Measurements from ENCODE around the gene UQCC2. TPM values are rescaled to one million over a fixed set of nuclear protein-coding genes. Genes with fewer than 3 reads are reported as not detected.

The UQCC2 gene
- total RNA-seq, 3 donors from 2014 or later, result 41.8 to 48.6 (median 45.7) TPM

DNA sequence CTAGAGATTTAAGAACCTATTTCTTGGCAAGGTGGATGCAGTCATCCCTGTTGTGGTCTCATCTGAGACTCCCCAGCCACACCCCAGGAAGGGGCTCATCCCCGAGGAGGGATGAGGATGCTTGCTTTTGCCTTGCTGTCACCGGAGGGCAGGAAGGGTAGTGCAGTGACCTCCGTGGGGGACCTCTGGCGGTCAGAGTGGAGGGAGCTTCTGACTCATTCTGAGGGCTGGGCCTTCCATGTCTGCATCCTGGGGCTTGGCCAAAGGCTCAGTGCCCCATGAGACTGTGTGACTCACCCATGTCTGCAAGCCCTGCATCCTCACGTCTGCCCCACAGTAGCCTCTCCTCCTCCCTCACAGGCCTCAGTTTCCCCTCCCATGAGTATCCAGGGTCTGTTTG is 38.7 kb downstream of the UQCC2 start:
- DNase-seq (peak; percentile 51 to 73 (median 54)), ATAC-seq (peak; percentile 50)
- peaks cover 5% of the 10 kb centered on the region for H3K4me1 ChIP-seq (ENCODE audit: low read depth)
- H3K36me3 ChIP-seq (ENCODE audit: low read depth), result peaks cover 13% of the 10 kb centered on the region
- no peak overlapping the region for H3K4me3 ChIP-seq
- TF ChIP-seq, protein P1, sequence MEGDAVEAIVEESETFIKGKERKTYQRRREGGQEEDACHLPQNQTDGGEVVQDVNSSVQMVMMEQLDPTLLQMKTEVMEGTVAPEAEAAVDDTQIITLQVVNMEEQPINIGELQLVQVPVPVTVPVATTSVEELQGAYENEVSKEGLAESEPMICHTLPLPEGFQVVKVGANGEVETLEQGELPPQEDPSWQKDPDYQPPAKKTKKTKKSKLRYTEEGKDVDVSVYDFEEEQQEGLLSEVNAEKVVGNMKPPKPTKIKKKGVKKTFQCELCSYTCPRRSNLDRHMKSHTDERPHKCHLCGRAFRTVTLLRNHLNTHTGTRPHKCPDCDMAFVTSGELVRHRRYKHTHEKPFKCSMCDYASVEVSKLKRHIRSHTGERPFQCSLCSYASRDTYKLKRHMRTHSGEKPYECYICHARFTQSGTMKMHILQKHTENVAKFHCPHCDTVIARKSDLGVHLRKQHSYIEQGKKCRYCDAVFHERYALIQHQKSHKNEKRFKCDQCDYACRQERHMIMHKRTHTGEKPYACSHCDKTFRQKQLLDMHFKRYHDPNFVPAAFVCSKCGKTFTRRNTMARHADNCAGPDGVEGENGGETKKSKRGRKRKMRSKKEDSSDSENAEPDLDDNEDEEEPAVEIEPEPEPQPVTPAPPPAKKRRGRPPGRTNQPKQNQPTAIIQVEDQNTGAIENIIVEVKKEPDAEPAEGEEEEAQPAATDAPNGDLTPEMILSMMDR (IDR thresholded peaks at IDR 0.05), result no peak
- intact Hi-C loops (cut with DNase I, micrococcal nuclease), result no loop called here
- no peaks in the 10 kb centered on the region for H3K9me3 ChIP-seq

DNA sequence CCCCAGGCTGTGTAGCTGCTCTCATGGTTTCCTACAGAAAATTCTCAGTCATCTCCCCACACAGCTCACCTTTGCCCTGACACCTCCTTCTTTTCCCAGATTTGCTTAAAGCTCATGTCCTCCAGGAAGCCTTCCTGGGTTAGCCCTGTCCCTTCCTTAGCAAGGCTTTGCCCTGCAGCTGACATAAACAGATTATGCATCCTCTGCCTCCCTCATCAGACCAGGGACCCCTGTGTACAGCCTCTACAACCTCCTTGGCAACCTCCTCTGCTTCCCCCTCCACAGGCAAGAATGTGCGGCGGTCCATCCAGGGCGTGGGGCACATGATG is 39.8 kb downstream of the UQCC2 start:
- H3K36me3 ChIP-seq (ENCODE audit: low read depth), result peaks cover 13% of the 10 kb centered on the region
- H3K9me3 ChIP-seq, result no peaks in the 10 kb centered on the region
- intact Hi-C loops (cut with DNase I, micrococcal nuclease), result no loop called here
- H3K4me3 ChIP-seq, result no peak overlapping the region
- DNase-seq (no peak), ATAC-seq (no peak)
- peaks cover 5% of the 10 kb centered on the region for H3K4me1 ChIP-seq (ENCODE audit: low read depth)
- TF ChIP-seq, protein P1 (IDR thresholded peaks at IDR 0.05), result no peak

DNA sequence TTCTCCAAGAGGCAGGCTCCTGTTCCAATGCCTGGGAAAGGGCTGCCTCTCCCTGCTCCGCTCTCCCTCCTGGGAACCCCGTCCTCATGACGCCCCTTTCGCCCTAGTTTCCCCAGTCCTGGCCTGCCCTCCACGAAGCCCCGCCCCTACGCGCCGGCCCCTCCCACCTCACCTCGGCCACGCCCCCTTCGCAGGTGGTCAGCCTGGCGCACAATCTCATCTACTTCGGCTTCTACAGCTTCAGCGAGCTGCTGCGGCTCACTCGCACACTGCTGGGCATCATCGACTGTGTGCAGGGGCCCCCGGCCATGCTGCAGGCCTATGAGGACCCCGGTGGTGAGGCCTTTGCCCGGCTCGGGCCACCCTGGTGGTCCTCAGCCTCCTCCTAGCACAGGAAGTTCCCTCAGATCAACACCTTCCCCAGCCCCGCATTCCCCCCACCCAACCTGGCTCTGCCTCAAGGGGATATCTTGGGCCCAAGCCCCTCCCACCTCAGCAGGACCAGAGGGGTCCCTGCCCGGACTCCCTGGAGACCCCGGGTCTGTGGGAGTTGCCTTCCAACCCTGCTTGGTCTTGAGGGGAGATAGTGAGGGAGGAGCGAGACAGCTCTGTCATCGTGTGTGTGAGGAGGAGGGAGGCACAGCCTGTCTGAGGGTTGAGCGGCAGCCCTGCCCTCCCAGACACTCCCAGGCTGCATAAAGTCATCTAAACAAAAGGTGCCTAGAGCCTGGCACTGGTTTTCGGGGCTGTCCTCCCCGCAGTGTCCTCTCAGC is 40.3 kb downstream of the UQCC2 start:
- intact Hi-C loops (cut with DNase I, micrococcal nuclease), result no loop called here
- Histone ChIP-seq H3K36me3 (ENCODE audit: low read depth) (peaks cover 19% of the 10 kb centered on the region), H3K4me1 (ENCODE audit: low read depth) (peaks cover 5% of the 10 kb centered on the region), H3K4me3 (no peak overlapping the region), H3K9me3 (no peaks in the 10 kb centered on the region)
- DNase-seq, result no peak
- no peak for ATAC-seq
- TF ChIP-seq, protein P1 (IDR thresholded peaks at IDR 0.05), result no peak

DNA sequence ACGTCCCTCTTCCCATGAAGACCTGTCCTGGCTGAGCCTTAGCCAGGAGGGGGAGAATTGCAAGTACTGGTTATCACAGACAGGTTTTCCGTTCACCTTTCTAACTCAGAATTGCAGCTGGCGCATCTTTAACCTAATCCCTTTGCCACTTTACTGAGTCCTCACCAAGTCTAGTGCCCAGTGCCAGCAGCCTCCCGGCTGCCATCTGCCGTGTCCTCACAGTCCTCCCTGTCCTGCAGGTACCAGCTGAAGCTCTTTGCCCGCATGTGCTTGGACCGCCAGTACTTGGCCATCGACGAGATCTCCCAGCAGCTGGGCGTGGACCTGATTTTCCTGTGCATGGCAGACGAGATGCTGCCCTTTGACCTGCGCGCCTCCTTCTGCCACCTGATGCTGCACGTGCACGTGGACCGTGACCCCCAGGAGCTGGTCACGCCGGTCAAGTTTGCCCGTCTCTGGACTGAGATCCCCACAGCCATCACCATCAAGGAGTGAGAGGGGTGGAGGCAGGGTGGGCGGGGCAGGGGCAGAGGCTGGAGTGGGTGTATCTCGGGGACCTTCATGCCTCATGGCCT is 41.3 kb downstream of the UQCC2 start:
- Histone ChIP-seq H3K4me1 (ENCODE audit: low read depth) (peaks cover 5% of the 10 kb centered on the region), H3K9me3 (no peaks in the 10 kb centered on the region), H3K4me3 (no peak overlapping the region), H3K36me3 (ENCODE audit: low read depth) (peaks cover 19% of the 10 kb centered on the region)
- DNase-seq, result no peak
- ATAC-seq, result no peak
- intact Hi-C loops (cut with DNase I, micrococcal nuclease), result no loop called here
- TF ChIP-seq, protein P1 (IDR thresholded peaks at IDR 0.05), result no peak

DNA sequence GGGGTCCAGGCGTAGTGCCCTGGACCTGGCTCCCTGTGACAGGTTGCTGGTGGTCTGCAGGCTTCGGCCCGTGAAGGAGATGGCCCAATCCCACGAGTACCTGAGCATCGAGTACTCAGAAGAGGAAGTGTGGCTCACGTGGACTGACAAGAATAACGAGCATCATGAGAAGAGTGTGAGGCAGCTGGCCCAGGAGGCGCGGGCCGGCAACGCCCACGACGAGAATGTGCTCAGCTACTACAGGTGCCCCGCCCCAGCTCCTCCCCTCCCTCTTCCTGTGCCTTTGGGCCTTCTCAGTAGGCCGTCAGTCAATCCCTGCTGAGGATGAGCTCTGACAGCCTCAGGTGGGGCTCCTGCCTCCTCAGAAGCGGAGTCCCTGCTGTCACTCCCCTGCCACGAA is 42.6 kb downstream of the UQCC2 start:
- TF ChIP-seq, protein P1 (IDR thresholded peaks at IDR 0.05), result no peak
- peak; percentile 93 for ATAC-seq

More for the DNA sequence above, 42.6 kb downstream of the UQCC2 start:
- Histone ChIP-seq H3K9me3 (no peaks in the 10 kb centered on the region), H3K36me3 (ENCODE audit: low read depth) (peaks cover 12% of the 10 kb centered on the region), H3K4me1 (ENCODE audit: low read depth) (peaks cover 5% of the 10 kb centered on the region), H3K4me3 (no peak overlapping the region)
- intact Hi-C loops (cut with DNase I, micrococcal nuclease), result no loop called here
- DNase-seq, result peak; percentile 81 to 86 (median 85)
